ENCODE data around the gene ZIC1. TPM values are rescaled to one million over a fixed set of nuclear protein-coding genes. Genes with fewer than 3 reads are reported as not detected.

Gene ZIC1
- total RNA-seq, 1 experiment from 2014 or later = not detected

DNA sequence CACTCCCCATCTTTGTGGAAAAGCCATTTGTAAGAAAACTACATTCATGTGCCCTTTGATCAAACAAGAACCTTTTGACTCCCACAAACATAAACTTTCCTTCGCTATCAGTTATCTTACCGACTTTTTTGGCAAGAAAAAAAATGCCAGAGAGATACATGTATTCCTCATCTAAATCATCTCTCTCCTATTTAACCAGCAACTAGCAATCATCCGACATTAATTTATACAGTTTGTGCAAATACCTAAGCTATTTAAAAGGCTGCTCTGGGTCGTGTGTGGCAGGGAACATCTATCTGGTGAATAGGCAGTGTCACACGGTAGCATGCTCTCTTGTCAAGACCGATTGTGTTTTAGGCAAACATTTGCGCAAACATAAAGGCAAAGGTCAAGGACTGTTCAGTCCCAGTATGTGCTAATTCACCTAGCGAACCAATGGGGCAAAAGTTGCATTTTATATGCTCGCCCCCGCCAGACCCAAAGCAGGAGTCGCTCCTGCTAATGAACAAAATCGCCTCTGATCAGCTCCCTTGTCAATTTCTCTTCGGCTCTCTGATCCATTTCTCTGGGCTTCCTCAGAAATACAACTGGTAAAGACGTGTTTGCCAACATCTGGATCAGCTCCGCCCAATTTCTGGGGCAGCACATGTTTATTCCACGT, 40.5 kb upstream of the ZIC1 start:
- Histone ChIP-seq H3K18ac (ENCODE audit: insufficient read length, low read depth, low read length) (no peak overlapping the region), H2BK120ac (ENCODE audit: low read depth, low read length, poor library complexity, severe bottlenecking) (no peak overlapping the region), H2BK15ac (ENCODE audit: low read depth, low read length) (no peak overlapping the region), H3K9me3 (ENCODE audit: control insufficient read depth, low read depth, low read length) (no peaks in the 10 kb centered on the region), H3K23me2 (ENCODE audit: insufficient read length, low read depth, low read length, poor library complexity, severe bottlenecking) (no peaks in the 10 kb centered on the region), H3K4me2 (ENCODE audit: insufficient read depth, insufficient read length, low read length) (peak overlapping the region; percentile 34), H4K91ac (ENCODE audit: insufficient read length, low read depth, low read length) (no peak overlapping the region), H2BK12ac (ENCODE audit: insufficient read length, low read depth, low read length) (no peak overlapping the region), H2AK5ac (ENCODE audit: insufficient read length, low read length) (no peak overlapping the region), H3K4ac (ENCODE audit: low read depth, low read length) (no peak overlapping the region), H2BK20ac (ENCODE audit: low read depth, low read length, poor library complexity, severe bottlenecking) (no peak overlapping the region), H3K79me1 (ENCODE audit: insufficient read depth, low read depth, low read length, poor library complexity, severe bottlenecking) (no peaks in the 10 kb centered on the region), H3K27me3 (ENCODE audit: insufficient read depth, low read length) (peaks cover 76% of the 10 kb centered on the region), H4K8ac (replicated peaks; ENCODE audit: insufficient read length, low read depth, low read length) (no peak overlapping the region), H2BK5ac (ENCODE audit: insufficient read length, low read length) (no peak overlapping the region), H3K9ac (ENCODE audit: extremely low read depth, insufficient read length, low read length) (no peak overlapping the region), H3K23ac (ENCODE audit: insufficient read length, low read depth, low read length) (no peak overlapping the region), H3K56ac (ENCODE audit: insufficient read length, low read depth, low read length) (no peak overlapping the region), H4K20me1 (ENCODE audit: control insufficient read depth, insufficient read depth, insufficient read length) (no peaks in the 10 kb centered on the region), H2AFZ (ENCODE audit: low read length) (no peak overlapping the region), H3K4me1 (ENCODE audit: insufficient read depth, low read length) (no peaks in the 10 kb centered on the region), H3K79me2 (ENCODE audit: insufficient read depth, low read length) (no peaks in the 10 kb centered on the region), H3K14ac (ENCODE audit: insufficient read depth, low read length) (no peak overlapping the region), H3T11ph (ENCODE audit: low read length) (no peak overlapping the region), H3K27ac (ENCODE audit: insufficient read length, low read depth, low read length) (no peak overlapping the region), H4K5ac (ENCODE audit: insufficient read length, low read depth, low read length) (no peak overlapping the region)
- Mint-ChIP-seq H3K27me3 (ENCODE audit: low read depth) (peaks cover 98% of the 10 kb centered on the region), H3K9me3 (peaks cover 0 to 2% of the 10 kb centered on the region in 2 experiments; a peak in 1 of 5 replicates), H3K4me1 (peaks cover 24 to 57% of the 10 kb centered on the region in 2 experiments), H3K36me3 (ENCODE audit: insufficient read depth in 1 of 3, low read depth in 3 of 3) (no peaks in the 10 kb centered on the region; a peak in 1 of 7 replicates), H3K4me3 (peak overlapping the region in 1 of 2 experiments; percentile 32; a peak in 1 of 5 replicates), H3K27ac (no peak overlapping the region)
- WGBS (ENCODE audit: extremely low coverage, insufficient read length, low lambda C conversion rate) = no CpG with 5 or more reads among the region's 16 CpGs
- TF ChIP-seq CTCF (conservative IDR thresholded peaks at IDR 0.05) = no peak
- no peak for DNase-seq
